Activated naive CD4-positive, alpha-beta T cell treated with anti-CD3 and anti-CD28 coated beads for 36 hours (primary cell): Measurements from ENCODE around the gene ZNF740. TPM values are rescaled to one million over a fixed set of nuclear protein-coding genes. Genes with fewer than 3 reads are reported as not detected.

ENCODE experiments used
- CTCF ChIA-PET: fragments of 350-600 bp; sonication (Branson Sonifier 250); formaldehyde crosslinking; loops from one replicate; lab custom pipeline; 2021; ENCODE audit warnings: antibody characterized with exemption; lab: Charles Lee
- DNase-seq: peaks from one replicate; pipeline ENCODE4 v3.0.0-alpha.2; 2020
- H3K27ac Mint-ChIP-seq: one replicate; pipeline ENCODE4 v1.8.0; 2021; ENCODE audit warnings: mild to moderate bottlenecking, mixed read lengths
- H3K27me3 Mint-ChIP-seq: one replicate; pipeline ENCODE4 v1.8.0; 2021; ENCODE audit warnings: low read depth, mixed read lengths
- H3K36me3 Mint-ChIP-seq: one replicate; pipeline ENCODE4 v1.8.0; 2021; ENCODE audit warnings: low read depth, mixed read lengths
- H3K4me1 Mint-ChIP-seq: one replicate; pipeline ENCODE4 v1.8.0; 2021; ENCODE audit warnings: low read depth, mixed read lengths
- H3K4me3 Mint-ChIP-seq: one replicate; pipeline ENCODE4 v1.8.0; 2021; ENCODE audit warnings: mild to moderate bottlenecking, moderate library complexity, mixed read lengths
- H3K9me3 Mint-ChIP-seq: one replicate; pipeline ENCODE4 v1.8.0; 2021; ENCODE audit warnings: mixed read lengths
- intact Hi-C: fragments of 100-400 bp; cut with micrococcal nuclease; formaldehyde crosslinking; loops from one replicate; pipeline ENCODE4 v1.15.1; 2023
- total RNA-seq, 2 experiments: library from RNA; stranded (reverse); gene quantifications; one replicate each; pipeline ENCODE4 v1.2.3, GENCODE V29; 2021

The ZNF740 gene
- total RNA-seq, 2 experiments from 2014 or later = 40.4 to 42.0 TPM

GRCh38 chr12:53218551-53219291 is 38.2 kb downstream of the ZNF740 start:
- Mint-ChIP-seq H3K4me1 (peaks cover 55% of the 10 kb centered on the region), H3K9me3 (no peaks in the 10 kb centered on the region), H3K27me3 (no peaks in the 10 kb centered on the region), H3K4me3 (peak overlapping the region; percentile 90), H3K27ac (peak overlapping the region; percentile 81), H3K36me3 (no peaks in the 10 kb centered on the region)
- no peak for DNase-seq
- intact Hi-C loops = no loop called here
- CTCF ChIA-PET = interaction anchor here (1.2 to 11.3 kb wide), 13 partner anchors 10 to 126 kb away, joined by 3 to 178 read pairs (median 11); partner anchors contain the start of genes AAAS, CSAD and ESPL1

GRCh38 chr12:53219292-53219955 is 38.9 kb downstream of the ZNF740 start:
- intact Hi-C loops = no loop called here
- CTCF ChIA-PET = interaction anchor here (0.7 to 3.4 kb wide), 11 partner anchors 8 to 126 kb away, joined by 3 to 13 read pairs (median 5); partner anchors contain the start of genes AAAS and CSAD
- no peaks in the 10 kb centered on the region for H3K36me3 Mint-ChIP-seq
- H3K4me3 Mint-ChIP-seq = peak overlapping the region; percentile 90
- no peaks in the 10 kb centered on the region for H3K27me3 Mint-ChIP-seq
- H3K4me1 Mint-ChIP-seq = peaks cover 61% of the 10 kb centered on the region
- no peaks in the 10 kb centered on the region for H3K9me3 Mint-ChIP-seq
- peak overlapping the region; percentile 81 for H3K27ac Mint-ChIP-seq
- DNase-seq = peak; percentile 61

- Mint-ChIP-seq H3K4me1 (peaks cover 68% of the 10 kb centered on the region), H3K9me3 (no peaks in the 10 kb centered on the region), H3K27me3 (no peaks in the 10 kb centered on the region), H3K4me3 (peak overlapping the region; percentile 90), H3K36me3 (no peaks in the 10 kb centered on the region), H3K27ac (peak overlapping the region; percentile 81)
- DNase-seq = peak; percentile 81
- intact Hi-C loops = loop anchor here (1.0 to 5.0 kb wide), 7 partner anchors 17 to 507 kb away; partner anchors contain the start of genes AMHR2, CALCOCO1, ESPL1 and PFDN5
- CTCF ChIA-PET = interaction anchor here (0.7 to 3.4 kb wide), 11 partner anchors 9 to 107 kb away, joined by 3 to 13 read pairs (median 4); partner anchors contain the start of genes AAAS and CSAD
These were observed 39.6 kb downstream of the ZNF740 start for GRCh38 chr12:53219956-53220693.

- no peaks in the 10 kb centered on the region for H3K9me3 Mint-ChIP-seq
- CTCF ChIA-PET = interaction anchor here (1.1 to 3.4 kb wide), 7 partner anchors 10 to 155 kb away, joined by 3 to 13 read pairs (median 4); partner anchors contain the start of gene AAAS
- peak overlapping the region; percentile 92 for H3K27ac Mint-ChIP-seq
- H3K4me3 Mint-ChIP-seq = peak overlapping the region; percentile 90
- intact Hi-C loops = loop anchor here (1.0 to 5.0 kb wide), 8 partner anchors 16 to 507 kb away; partner anchors contain the start of genes AMHR2, CALCOCO1, CSAD and ESPL1
- H3K4me1 Mint-ChIP-seq = peaks cover 72% of the 10 kb centered on the region
- no peaks in the 10 kb centered on the region for H3K27me3 Mint-ChIP-seq
- H3K36me3 Mint-ChIP-seq = no peaks in the 10 kb centered on the region
- DNase-seq = peak; percentile 80
These were observed 40.2 kb downstream of the ZNF740 start for GRCh38 chr12:53220694-53221202.

GRCh38 chr12:53221203-53222080 is 40.9 kb downstream of the ZNF740 start:
- peak overlapping the region; percentile 92 for H3K27ac Mint-ChIP-seq

GRCh38 chr12:53222170-53222721 is 41.7 kb downstream of the ZNF740 start:
- Mint-ChIP-seq H3K36me3 (no peaks in the 10 kb centered on the region), H3K27ac (peak overlapping the region; percentile 57), H3K4me3 (peak overlapping the region; percentile 60), H3K4me1 (peaks cover 64% of the 10 kb centered on the region), H3K9me3 (no peaks in the 10 kb centered on the region), H3K27me3 (no peaks in the 10 kb centered on the region)
- CTCF ChIA-PET = interaction anchor here (2.1 kb wide), 1 partner anchor 8 kb away, joined by 11 read pairs; no protein-coding TSS in a partner anchor
- DNase-seq = no peak
- intact Hi-C loops = loop anchor here (5.0 kb wide), 2 partner anchors 200 to 505 kb away; partner anchors contain the start of genes AMHR2 and CALCOCO1

More at GRCh38 chr12:53221203-53222080, 40.9 kb downstream of the ZNF740 start:
- H3K9me3 Mint-ChIP-seq = no peaks in the 10 kb centered on the region
- H3K36me3 Mint-ChIP-seq = no peaks in the 10 kb centered on the region
- intact Hi-C loops = loop anchor here (1.0 to 5.0 kb wide), 5 partner anchors 15 to 506 kb away; partner anchors contain the start of genes AMHR2, CALCOCO1, CSAD and PRR13
- CTCF ChIA-PET = interaction anchor here (1.1 to 3.4 kb wide), 4 partner anchors 10 to 155 kb away, joined by 3 to 12 read pairs (median 7); no protein-coding TSS in a partner anchor
- peaks cover 68% of the 10 kb centered on the region for H3K4me1 Mint-ChIP-seq
- peak overlapping the region; percentile 90 for H3K4me3 Mint-ChIP-seq
- H3K27me3 Mint-ChIP-seq = no peaks in the 10 kb centered on the region
- peak; percentile 47 for DNase-seq

- H3K4me3 Mint-ChIP-seq = peak overlapping the region; percentile 22
- no peak for DNase-seq
- peaks cover 60% of the 10 kb centered on the region for H3K4me1 Mint-ChIP-seq
- H3K27me3 Mint-ChIP-seq = no peaks in the 10 kb centered on the region
- CTCF ChIA-PET = interaction anchor here (1.1 to 2.1 kb wide), 2 partner anchors 9 to 99 kb away, joined by 6 to 11 read pairs; partner anchors contain the start of gene AAAS
- H3K9me3 Mint-ChIP-seq = no peaks in the 10 kb centered on the region
- no peaks in the 10 kb centered on the region for H3K36me3 Mint-ChIP-seq
- intact Hi-C loops = loop anchor here (1.0 to 5.0 kb wide), 3 partner anchors 9 to 504 kb away; partner anchors contain the start of genes AMHR2, CALCOCO1 and RARG
- peak overlapping the region; percentile 26 for H3K27ac Mint-ChIP-seq
These were observed 42.3 kb downstream of the ZNF740 start for GRCh38 chr12:53222806-53223261.

GRCh38 chr12:53223389-53224060 is 43.0 kb downstream of the ZNF740 start:
- peaks cover 59% of the 10 kb centered on the region for H3K4me1 Mint-ChIP-seq
- CTCF ChIA-PET = interaction anchor here (1.1 to 2.1 kb wide), 3 partner anchors 10 to 98 kb away, joined by 3 to 11 read pairs (median 6); partner anchors contain the start of gene AAAS
- H3K27me3 Mint-ChIP-seq = no peaks in the 10 kb centered on the region
- no peaks in the 10 kb centered on the region for H3K36me3 Mint-ChIP-seq
- intact Hi-C loops = loop anchor here (1.0 to 5.0 kb wide), 3 partner anchors 9 to 504 kb away; partner anchors contain the start of genes AMHR2, CALCOCO1 and RARG
- peak overlapping the region; percentile 14 for H3K4me3 Mint-ChIP-seq
- peak overlapping the region; percentile 26 for H3K27ac Mint-ChIP-seq
- H3K9me3 Mint-ChIP-seq = no peaks in the 10 kb centered on the region
- peak; percentile 64 for DNase-seq

GRCh38 chr12:53224061-53224896 is 43.8 kb downstream of the ZNF740 start:
- Mint-ChIP-seq H3K27me3 (no peaks in the 10 kb centered on the region), H3K4me1 (peaks cover 57% of the 10 kb centered on the region), H3K36me3 (no peaks in the 10 kb centered on the region), H3K9me3 (no peaks in the 10 kb centered on the region), H3K4me3 (no peak overlapping the region), H3K27ac (peak overlapping the region; percentile 50)
- CTCF ChIA-PET = interaction anchor here (1.1 to 2.1 kb wide), 3 partner anchors 10 to 97 kb away, joined by 3 to 11 read pairs (median 6); partner anchors contain the start of gene AAAS
- intact Hi-C loops = loop anchor here (5.0 kb wide), 2 partner anchors 198 to 503 kb away; partner anchors contain the start of genes AMHR2 and CALCOCO1
- no peak for DNase-seq
